ENCODE results near the gene MAST4.

DNA sequence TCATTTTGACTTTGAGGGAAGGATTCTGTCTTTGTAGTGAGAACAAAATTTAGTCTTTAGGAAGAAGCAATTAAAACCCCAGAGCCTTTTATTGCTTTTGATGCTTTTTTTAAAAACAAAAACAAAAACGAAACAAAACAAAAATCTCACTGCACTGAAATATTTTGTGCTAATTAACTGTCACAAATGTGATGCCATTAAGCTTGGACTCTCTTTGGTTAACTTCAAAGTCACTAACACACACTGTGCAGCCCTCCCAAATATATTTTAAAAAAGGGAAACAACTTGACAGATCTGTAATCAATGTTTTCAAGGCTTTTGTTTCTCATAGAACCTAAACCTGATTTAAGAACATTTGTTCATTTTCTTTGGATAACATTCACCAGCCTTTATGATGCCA is 290.7 kb downstream of the MAST4 start:
- TF ChIP-seq CTCF (IDR thresholded peaks at IDR 0.05; ENCODE audit: low read depth, low read length, poor library complexity, severe bottlenecking) (no peak), EZH2phosphoT487 (IDR thresholded peaks at IDR 0.05; ENCODE audit: borderline replicate concordance, low read length) (no peak)

Measured in DOHH2 (cell line).